Panc1 (cell line): Measurements from ENCODE around the gene OXTR. TPM values are rescaled to one million over a fixed set of nuclear protein-coding genes. Genes with fewer than 3 reads are reported as not detected.

ENCODE experiments used
- ATAC-seq: fragments of 200-7000 bp; cut with Tn5 transposase; 2 replicates; pipeline ENCODE4 v1.9.1; 2020; ENCODE audit warnings: mild to moderate bottlenecking, moderate library complexity
- BruUV-seq: library from RNA; stranded (reverse); fragments of 400-500 nt; replicated peaks from 2 replicates; lab custom pipeline; 2021; lab: Mats Ljungman, UMichigan
- CTCF ChIA-PET: fragments of 300-600 bp; sonication (Branson Sonifier 250); formaldehyde crosslinking; loops from one replicate; lab custom pipeline; 2022; ENCODE audit warnings: antibody characterized with exemption; lab: Charles Lee
- POLR2A ChIA-PET: fragments of 300-600 bp; sonication (Branson Sonifier 250); formaldehyde crosslinking; loops from one replicate; lab custom pipeline; 2022; ENCODE audit warnings: antibody characterized with exemption; lab: Charles Lee
- DNase-seq: peaks from one replicate; pipeline ENCODE4 v3.0.0-alpha.2; 2010; ENCODE audit warnings: low read depth, low spot score
- H3K27ac ChIP-seq: 2 replicates; pipeline ENCODE4 v1.5.1; 2011; ENCODE audit warnings: mild to moderate bottlenecking, low read length, inconsistent platforms
- H3K27me3 ChIP-seq: fragments of 200-500 bp; sonication (Bioruptor generic); 2 replicates; pipeline ENCODE4 v1.6.0; 2014; ENCODE audit warnings: low read length, inconsistent platforms; ENCODE audit not compliant: control insufficient read depth, insufficient read depth
- H3K36me3 ChIP-seq: fragments of 200-500 bp; sonication (Bioruptor generic); 2 replicates; pipeline ENCODE4 v1.5.1; 2014; ENCODE audit warnings: inconsistent platforms, mild to moderate bottlenecking, low read length, moderate library complexity; ENCODE audit not compliant: control insufficient read depth, insufficient read depth
- H3K4me1 ChIP-seq: 2 replicates; pipeline ENCODE4 v1.5.1; 2011; ENCODE audit warnings: inconsistent platforms, mild to moderate bottlenecking, low read length, moderate library complexity; ENCODE audit not compliant: control insufficient read depth, insufficient read depth
- H3K4me3 ChIP-seq, 2 experiments: 2 replicates each; pipeline ENCODE4 v1.5.1; 2011 to 2012; ENCODE audit warnings: low read depth in 2 of 2, low read length in 2 of 2, mild to moderate bottlenecking in 2 of 2, inconsistent platforms in 1 of 2, moderate library complexity in 1 of 2
- H3K9me3 ChIP-seq: fragments of 200-500 bp; sonication (Bioruptor generic); 2 replicates; pipeline ENCODE4 v1.5.1; 2014; ENCODE audit warnings: low read depth, mild to moderate bottlenecking, inconsistent platforms, low read length, moderate library complexity; ENCODE audit not compliant: control insufficient read depth, insufficient read depth
- CTCF ChIP-seq: fragments of 450-650 bp; IDR thresholded peaks from 2 replicates; pipeline ENCODE4 v1.5.1; 2017; ENCODE audit warnings: mild to moderate bottlenecking
- POLR2AphosphoS5 ChIP-seq: IDR thresholded peaks from 2 replicates; pipeline ENCODE4 v1.6.1; 2012; ENCODE audit warnings: mild to moderate bottlenecking, low read depth, low read length, moderate library complexity
- SIN3A ChIP-seq: IDR thresholded peaks from 2 replicates; pipeline ENCODE4 v1.6.1; 2012; ENCODE audit warnings: low read depth, mild to moderate bottlenecking, low read length, moderate library complexity, borderline replicate concordance; ENCODE audit not compliant: insufficient read depth
- TCF7L2 ChIP-seq: IDR thresholded peaks from 2 replicates; pipeline ENCODE4 v1.6.1; 2011; ENCODE audit warnings: mild to moderate bottlenecking, low read depth, low read length, inconsistent platforms
- in situ Hi-C: cut with HindIII; loops from 2 replicates; pipeline ENCODE4 v1.10.0; 2016; ENCODE audit warnings: low sequenced_read_pairs, low pct_unique_long_range_greater_than_20kb
- intact Hi-C: fragments of 100-400 bp; cut with micrococcal nuclease; formaldehyde crosslinking; loops from one replicate; pipeline ENCODE4 v1.10.0; 2022; ENCODE audit not compliant: unreplicated experiment
- total RNA-seq: library from RNA; stranded (reverse); gene quantifications from one replicate; pipeline ENCODE4 v1.2.1, GENCODE V29; 2021; ENCODE audit not compliant: unreplicated experiment
- TF ChIP-seq, protein P1 (sequence below), 2 experiments: IDR thresholded peaks; 2 replicates each; pipeline ENCODE4 v1.6.1; 2011 to 2012; ENCODE audit warnings: low read depth in 2 of 2, control low read depth in 1 of 2, low read length in 1 of 2, mild to moderate bottlenecking in 1 of 2, moderate library complexity in 1 of 2; ENCODE audit not compliant: insufficient read depth in 1 of 2

Gene OXTR
- total RNA-seq, 1 experiment from 2014 or later = 2.7 TPM

GRCh38 chr3:8739757-8740504 is 29.5 kb downstream of the OXTR start:
- no peaks in the 10 kb centered on the region for H3K9me3 ChIP-seq

DNA sequence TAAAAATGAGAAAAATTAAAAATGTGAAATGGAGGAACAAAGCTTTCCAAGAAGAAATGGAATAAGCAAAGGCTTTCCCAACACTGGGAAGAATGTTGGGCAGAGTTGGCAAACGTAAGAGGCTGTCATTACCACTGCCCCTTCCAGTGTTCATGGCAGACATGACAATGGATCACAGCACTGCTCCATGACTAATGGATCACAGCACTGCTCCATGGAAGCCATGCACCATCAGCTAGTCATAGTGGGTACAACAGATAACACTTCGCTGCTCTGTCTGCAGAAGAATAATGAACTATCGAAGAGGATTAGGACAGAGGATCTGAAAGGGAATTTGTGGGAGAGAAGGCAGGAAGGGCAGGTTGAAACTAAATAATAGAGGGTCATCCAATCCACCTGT is 30.8 kb downstream of the OXTR start:
- TF ChIP-seq SIN3A (no peak), CTCF (no peak)
- Histone ChIP-seq H3K4me3 (no peak overlapping the region), H3K4me1 (peaks cover 5% of the 10 kb centered on the region), H3K36me3 (no peaks in the 10 kb centered on the region), H3K27ac (no peak overlapping the region), H3K27me3 (no peaks in the 10 kb centered on the region), H3K9me3 (no peaks in the 10 kb centered on the region)
- intact Hi-C loops (no loop called here), in situ Hi-C loops (no loop called here)
- DNase-seq (no peak), ATAC-seq (no peak)
- BruUV-seq = no TSS peak
- CTCF ChIA-PET = no interaction called here
- POLR2A ChIA-PET = no interaction called here

More at GRCh38 chr3:8739757-8740504, 29.5 kb downstream of the OXTR start:
- intact Hi-C loops (no loop called here), in situ Hi-C loops (no loop called here)
- ATAC-seq (peak; percentile 68), DNase-seq (peak; percentile 72)
- Histone ChIP-seq H3K27me3 (no peaks in the 10 kb centered on the region), H3K4me3 (no peak overlapping the region), H3K4me1 (peaks cover 5% of the 10 kb centered on the region), H3K27ac (no peak overlapping the region), H3K36me3 (no peaks in the 10 kb centered on the region)
- POLR2A ChIA-PET = no interaction called here
- CTCF ChIA-PET = interaction anchor here (0.6 kb wide), 1 partner anchor 464 kb away, joined by 3 read pairs; no protein-coding TSS in a partner anchor
- no TSS peak for BruUV-seq
- TF ChIP-seq SIN3A (no peak), POLR2AphosphoS5 (no peak), CTCF (no peak), TCF7L2 (no peak)
- TF ChIP-seq, protein P1, sequence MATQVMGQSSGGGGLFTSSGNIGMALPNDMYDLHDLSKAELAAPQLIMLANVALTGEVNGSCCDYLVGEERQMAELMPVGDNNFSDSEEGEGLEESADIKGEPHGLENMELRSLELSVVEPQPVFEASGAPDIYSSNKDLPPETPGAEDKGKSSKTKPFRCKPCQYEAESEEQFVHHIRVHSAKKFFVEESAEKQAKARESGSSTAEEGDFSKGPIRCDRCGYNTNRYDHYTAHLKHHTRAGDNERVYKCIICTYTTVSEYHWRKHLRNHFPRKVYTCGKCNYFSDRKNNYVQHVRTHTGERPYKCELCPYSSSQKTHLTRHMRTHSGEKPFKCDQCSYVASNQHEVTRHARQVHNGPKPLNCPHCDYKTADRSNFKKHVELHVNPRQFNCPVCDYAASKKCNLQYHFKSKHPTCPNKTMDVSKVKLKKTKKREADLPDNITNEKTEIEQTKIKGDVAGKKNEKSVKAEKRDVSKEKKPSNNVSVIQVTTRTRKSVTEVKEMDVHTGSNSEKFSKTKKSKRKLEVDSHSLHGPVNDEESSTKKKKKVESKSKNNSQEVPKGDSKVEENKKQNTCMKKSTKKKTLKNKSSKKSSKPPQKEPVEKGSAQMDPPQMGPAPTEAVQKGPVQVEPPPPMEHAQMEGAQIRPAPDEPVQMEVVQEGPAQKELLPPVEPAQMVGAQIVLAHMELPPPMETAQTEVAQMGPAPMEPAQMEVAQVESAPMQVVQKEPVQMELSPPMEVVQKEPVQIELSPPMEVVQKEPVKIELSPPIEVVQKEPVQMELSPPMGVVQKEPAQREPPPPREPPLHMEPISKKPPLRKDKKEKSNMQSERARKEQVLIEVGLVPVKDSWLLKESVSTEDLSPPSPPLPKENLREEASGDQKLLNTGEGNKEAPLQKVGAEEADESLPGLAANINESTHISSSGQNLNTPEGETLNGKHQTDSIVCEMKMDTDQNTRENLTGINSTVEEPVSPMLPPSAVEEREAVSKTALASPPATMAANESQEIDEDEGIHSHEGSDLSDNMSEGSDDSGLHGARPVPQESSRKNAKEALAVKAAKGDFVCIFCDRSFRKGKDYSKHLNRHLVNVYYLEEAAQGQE (IDR thresholded peaks at IDR 0.05; ENCODE audit: insufficient read depth in 1 of 2, low read depth in 2 of 2, low read length in 1 of 2) = no peak
